LNCAP (cell line): ENCODE data around the gene VPS35L.

Experiments used
- CTCF ChIP-seq: fragments of 450-650 bp; IDR thresholded peaks from 2 replicates; pipeline ENCODE4 v1.5.1; 2017; ENCODE audit warnings: mild to moderate bottlenecking

Gene VPS35L

GRCh38 chr16:19563377-19563776, 7.9 kb downstream of the VPS35L start:
- no peak for TF ChIP-seq CTCF

GRCh38 chr16:19566362-19566761, 10.9 kb downstream of the VPS35L start:
- TF ChIP-seq CTCF = no peak

DNA sequence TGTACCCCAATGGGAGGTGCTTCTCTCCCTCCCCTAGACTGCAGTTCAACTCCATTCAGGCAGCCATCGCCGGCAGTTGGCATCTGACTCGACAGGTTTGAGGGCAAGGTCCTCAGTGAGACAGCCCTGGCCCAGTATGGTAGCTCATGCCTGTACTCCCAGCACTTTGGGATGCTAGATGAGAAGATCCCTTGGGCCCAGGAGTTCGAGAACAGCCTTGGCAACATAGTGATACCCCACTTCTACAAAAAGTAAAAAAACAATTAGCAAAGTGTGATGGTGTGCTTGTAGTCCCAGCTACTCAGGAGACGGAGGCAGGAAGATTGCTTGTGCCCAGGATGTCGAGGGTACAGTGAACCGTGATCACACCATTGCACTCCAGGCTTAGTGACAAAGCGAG, 12.1 kb downstream of the VPS35L start:
- no peak for TF ChIP-seq CTCF

DNA sequence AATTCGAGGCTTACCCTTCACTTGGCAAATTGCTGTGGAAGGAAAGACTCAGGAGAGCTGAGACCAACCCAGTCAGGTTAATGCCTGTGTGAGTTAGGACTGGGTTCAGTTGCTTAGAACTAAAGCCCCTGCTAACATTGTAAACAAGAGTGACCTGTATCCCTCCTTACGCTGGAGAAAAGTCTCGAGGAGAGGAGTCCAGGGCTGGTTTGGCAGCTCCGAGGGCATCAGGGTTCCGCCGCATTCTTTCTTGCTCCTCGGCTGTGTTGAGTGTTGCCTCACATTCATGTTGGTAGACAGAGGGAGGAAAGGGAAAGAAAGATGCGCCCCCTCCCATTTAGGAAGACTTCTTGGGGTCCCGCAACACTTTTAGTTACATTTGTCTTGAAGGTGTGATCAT, 18.5 kb downstream of the VPS35L start:
- TF ChIP-seq CTCF = no peak

DNA sequence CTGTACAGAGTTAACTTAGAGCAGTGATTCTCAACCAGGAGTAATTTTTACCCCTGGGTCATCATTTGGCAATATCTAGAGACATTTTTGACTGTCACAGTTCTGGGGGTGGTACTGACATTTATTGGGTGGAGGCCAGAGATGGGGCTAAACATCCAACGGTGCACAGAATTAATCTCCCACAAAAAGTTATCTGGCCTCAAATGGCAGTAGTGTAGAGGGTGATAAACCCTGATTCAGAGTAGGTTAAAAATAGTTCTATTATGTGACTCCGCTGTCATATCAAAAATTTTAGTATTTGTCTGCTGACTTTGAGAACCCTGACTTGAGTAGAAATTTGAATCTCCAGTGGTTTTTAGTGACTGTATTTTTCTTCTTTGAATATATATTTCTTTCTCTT, 19.1 kb downstream of the VPS35L start:
- TF ChIP-seq CTCF = no peak

GRCh38 chr16:19578378-19578971, 23.0 kb downstream of the VPS35L start:
- no peak for TF ChIP-seq CTCF

GRCh38 chr16:19582050-19582831, 26.7 kb downstream of the VPS35L start:
- no peak for TF ChIP-seq CTCF
